ENCODE results near the gene MARCHF7. TPM values are rescaled to one million over a fixed set of nuclear protein-coding genes. Genes with fewer than 3 reads are reported as not detected.

Gene MARCHF7
- total and polyA plus RNA-seq, 2 of the 13 experiments (the other 11 are each of a cell fraction or from before 2014, with no cell fraction given): 32.8 to 88.5 TPM

DNA sequence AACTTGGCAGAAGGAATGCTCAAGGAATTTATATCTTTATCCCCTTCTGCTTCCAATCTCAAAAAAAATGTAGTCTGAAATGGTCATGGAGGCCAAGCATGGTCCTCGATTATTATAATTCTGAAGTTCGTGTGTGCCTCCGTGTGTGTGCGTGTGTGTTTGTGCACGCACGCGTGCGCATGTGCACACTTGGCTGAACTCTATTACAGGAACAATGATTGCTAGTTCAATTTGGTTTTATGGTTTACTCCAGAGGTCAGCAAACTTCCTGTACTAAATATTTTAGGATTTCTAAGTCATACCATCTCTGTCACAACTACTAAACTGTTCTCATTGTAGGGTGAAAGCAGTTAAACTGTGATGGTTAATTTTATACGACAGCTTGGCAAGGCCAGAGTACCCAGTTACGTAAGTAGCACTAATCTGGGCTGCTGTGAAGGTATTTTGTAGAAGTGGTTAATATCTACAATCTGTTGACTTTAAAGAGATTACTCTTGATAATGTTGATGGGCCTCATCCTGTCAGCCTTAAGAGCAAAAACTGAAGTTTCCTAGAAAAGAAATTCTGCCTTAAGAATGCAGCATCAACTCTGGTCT, 5.8 kb upstream of the MARCHF7 start:
- no peaks in the 10 kb centered on the region for H3K36me3 ChIP-seq (replicated peaks in 1 of 2; ENCODE audit: control insufficient read depth in 1 of 2, insufficient read depth in 2 of 2, low read length in 2 of 2)
- no peak for ATAC-seq
- no peaks in the 10 kb centered on the region for H3K79me2 ChIP-seq (ENCODE audit: insufficient read depth, low read length)
- in situ Hi-C loops (cut with HindIII; ENCODE audit: extremely low pct_ligation_motif_present, low pct_unique_long_range_greater_than_20kb): no loop called here
- no peak overlapping the region for H2AFZ ChIP-seq (ENCODE audit: low read length)
- BruUV-seq (replicated peaks): no TSS peak
- H3K27me3 ChIP-seq (ENCODE audit: control insufficient read depth in 1 of 2, insufficient read depth in 2 of 2, low read length in 2 of 2): no peaks in the 10 kb centered on the region
- ChIA-PET POLR2A (interaction anchor here (0.8 kb wide), 1 partner anchor 91 kb away, joined by 3 read pairs; no protein-coding TSS in a partner anchor), CTCF (ENCODE audit: low intra/inter-chr PET ratio, low total read pairs) (no interaction called here)
- DNase-seq (ENCODE audit: low spot score): no peak
- WGBS (ENCODE audit: low lambda C conversion rate): 91% methylated on average over 10 of the region's 10 CpGs
- TF ChIP-seq, protein P1, sequence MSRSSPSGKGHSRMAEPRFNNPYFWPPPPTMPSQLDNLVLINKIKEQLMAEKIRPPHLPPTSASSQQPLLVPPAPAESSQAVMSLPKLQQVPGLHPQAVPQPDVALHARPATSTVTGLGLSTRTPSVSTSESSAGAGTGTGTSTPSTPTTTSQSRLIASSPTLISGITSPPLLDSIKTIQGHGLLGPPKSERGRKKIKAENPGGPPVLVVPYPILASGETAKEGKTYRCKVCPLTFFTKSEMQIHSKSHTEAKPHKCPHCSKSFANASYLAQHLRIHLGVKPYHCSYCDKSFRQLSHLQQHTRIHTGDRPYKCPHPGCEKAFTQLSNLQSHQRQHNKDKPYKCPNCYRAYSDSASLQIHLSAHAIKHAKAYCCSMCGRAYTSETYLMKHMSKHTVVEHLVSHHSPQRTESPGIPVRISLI (CRISPR knock-in tag; IDR thresholded peaks at IDR 0.05; ENCODE audit: borderline replicate concordance): no peak
- no peak for TF ChIP-seq ISX (CRISPR knock-in tag; conservative IDR thresholded peaks at IDR 0.05)
- TF ChIP-seq ZNF790 (CRISPR knock-in tag; IDR thresholded peaks at IDR 0.05; ENCODE audit: borderline replicate concordance): no peak
- no peak for TF ChIP-seq EZH2 (conservative IDR thresholded peaks at IDR 0.05; ENCODE audit: low read depth, low read length)
- no peak for TF ChIP-seq POLR2AphosphoS2 (IDR thresholded peaks at IDR 0.05; ENCODE audit: low read depth, low read length)
- TF ChIP-seq HOXA9 (CRISPR knock-in tag; IDR thresholded peaks at IDR 0.05; ENCODE audit: borderline replicate concordance): no peak
- no peak for TF ChIP-seq TCF7 (IDR thresholded peaks at IDR 0.05; ENCODE audit: low read depth)
- TF ChIP-seq ZNF430 (CRISPR knock-in tag; IDR thresholded peaks at IDR 0.05): no peak
- TF ChIP-seq, protein P2, sequence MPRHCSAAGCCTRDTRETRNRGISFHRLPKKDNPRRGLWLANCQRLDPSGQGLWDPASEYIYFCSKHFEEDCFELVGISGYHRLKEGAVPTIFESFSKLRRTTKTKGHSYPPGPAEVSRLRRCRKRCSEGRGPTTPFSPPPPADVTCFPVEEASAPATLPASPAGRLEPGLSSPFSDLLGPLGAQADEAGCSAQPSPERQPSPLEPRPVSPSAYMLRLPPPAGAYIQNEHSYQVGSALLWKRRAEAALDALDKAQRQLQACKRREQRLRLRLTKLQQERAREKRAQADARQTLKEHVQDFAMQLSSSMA (CRISPR knock-in tag; IDR thresholded peaks at IDR 0.05): no peak
- TF ChIP-seq, protein P3, sequence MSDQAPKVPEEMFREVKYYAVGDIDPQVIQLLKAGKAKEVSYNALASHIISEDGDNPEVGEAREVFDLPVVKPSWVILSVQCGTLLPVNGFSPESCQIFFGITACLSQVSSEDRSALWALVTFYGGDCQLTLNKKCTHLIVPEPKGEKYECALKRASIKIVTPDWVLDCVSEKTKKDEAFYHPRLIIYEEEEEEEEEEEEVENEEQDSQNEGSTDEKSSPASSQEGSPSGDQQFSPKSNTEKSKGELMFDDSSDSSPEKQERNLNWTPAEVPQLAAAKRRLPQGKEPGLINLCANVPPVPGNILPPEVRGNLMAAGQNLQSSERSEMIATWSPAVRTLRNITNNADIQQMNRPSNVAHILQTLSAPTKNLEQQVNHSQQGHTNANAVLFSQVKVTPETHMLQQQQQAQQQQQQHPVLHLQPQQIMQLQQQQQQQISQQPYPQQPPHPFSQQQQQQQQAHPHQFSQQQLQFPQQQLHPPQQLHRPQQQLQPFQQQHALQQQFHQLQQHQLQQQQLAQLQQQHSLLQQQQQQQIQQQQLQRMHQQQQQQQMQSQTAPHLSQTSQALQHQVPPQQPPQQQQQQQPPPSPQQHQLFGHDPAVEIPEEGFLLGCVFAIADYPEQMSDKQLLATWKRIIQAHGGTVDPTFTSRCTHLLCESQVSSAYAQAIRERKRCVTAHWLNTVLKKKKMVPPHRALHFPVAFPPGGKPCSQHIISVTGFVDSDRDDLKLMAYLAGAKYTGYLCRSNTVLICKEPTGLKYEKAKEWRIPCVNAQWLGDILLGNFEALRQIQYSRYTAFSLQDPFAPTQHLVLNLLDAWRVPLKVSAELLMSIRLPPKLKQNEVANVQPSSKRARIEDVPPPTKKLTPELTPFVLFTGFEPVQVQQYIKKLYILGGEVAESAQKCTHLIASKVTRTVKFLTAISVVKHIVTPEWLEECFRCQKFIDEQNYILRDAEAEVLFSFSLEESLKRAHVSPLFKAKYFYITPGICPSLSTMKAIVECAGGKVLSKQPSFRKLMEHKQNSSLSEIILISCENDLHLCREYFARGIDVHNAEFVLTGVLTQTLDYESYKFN (CRISPR knock-in tag; conservative IDR thresholded peaks at IDR 0.05): no peak
- no peak for TF ChIP-seq NFRKB (IDR thresholded peaks at IDR 0.05)
- no peak for TF ChIP-seq RAD21 (CRISPR knock-in tag; IDR thresholded peaks at IDR 0.05)
- TF ChIP-seq ZFAT (CRISPR knock-in tag; conservative IDR thresholded peaks at IDR 0.05): no peak
- TF ChIP-seq NBN (conservative IDR thresholded peaks at IDR 0.05): no peak
- no peak overlapping the region for H3K4me3 ChIP-seq (replicated peaks in 1 of 3; ENCODE audit: insufficient read depth in 1 of 3, low read depth in 2 of 3, low read length in 3 of 3)
- no peak overlapping the region for H3K4me2 ChIP-seq (ENCODE audit: low read depth, low read length)
- no peak overlapping the region for H3K9ac ChIP-seq (ENCODE audit: insufficient read depth, low read depth, low read length)
- H4K20me1 ChIP-seq (ENCODE audit: insufficient read depth, low read length): no peaks in the 10 kb centered on the region
- H3K9me3 ChIP-seq (ENCODE audit: low read length): no peaks in the 10 kb centered on the region
- intact Hi-C loops (cut with micrococcal nuclease; ENCODE audit: unreplicated experiment): no loop called here
- no peak overlapping the region for H3K27ac ChIP-seq (ENCODE audit: extremely low read length, insufficient read depth, low read length)
- peak; percentile 64 for FAIRE-seq
- H3K4me1 ChIP-seq (ENCODE audit: insufficient read depth, low read length): no peaks in the 10 kb centered on the region; the same call in 1 of the 2 replicates
